GM12801 (cell line): Measurements from ENCODE around the gene TTLL5.

Source experiments
- CTCF ChIP-seq: IDR thresholded peaks from one replicate; pipeline ENCODE4 v1.5.1; 2011; ENCODE audit warnings: control low read depth; ENCODE audit not compliant: insufficient read length; ENCODE audit errors: extremely low read depth

Gene TTLL5

GRCh38 chr14:75871181-75871880 is 210.3 kb downstream of the TTLL5 start:
- TF ChIP-seq CTCF: no peak

- no peak for TF ChIP-seq CTCF
Measured at GRCh38 chr14:75875958-75876357, 214.9 kb downstream of the TTLL5 start.

- no peak for TF ChIP-seq CTCF
Measured at GRCh38 chr14:75876530-75876929, 215.5 kb downstream of the TTLL5 start.

GRCh38 chr14:75877292-75877691 is 216.2 kb downstream of the TTLL5 start:
- TF ChIP-seq CTCF: no peak

GRCh38 chr14:75877884-75878283 is 216.8 kb downstream of the TTLL5 start:
- TF ChIP-seq CTCF: no peak

GRCh38 chr14:75879031-75879430 is 218.0 kb downstream of the TTLL5 start:
- no peak for TF ChIP-seq CTCF

GRCh38 chr14:75880512-75880911 is 219.5 kb downstream of the TTLL5 start:
- TF ChIP-seq CTCF: no peak

- TF ChIP-seq CTCF: no peak
Measured at GRCh38 chr14:75881994-75882393, 220.9 kb downstream of the TTLL5 start.
